Ovary (tissue), 3 donors: ENCODE data around the gene IGF1R.

Experiments used
- CTCF ChIP-seq, 3 donors: fragments of 450-650 bp in 2 of 3; fragments of 200-600 bp in 1 of 3; IDR thresholded peaks; one replicate each; pipeline versions ENCODE4 v1.5.1 to v1.8.0; 2016 to 2022; ENCODE audit warnings: antibody characterized with exemption in 3 of 3, mild to moderate bottlenecking in 1 of 3
- EP300 ChIP-seq: sonication (generic); formaldehyde crosslinking; IDR thresholded peaks from one replicate; pipeline ENCODE4 v1.6.1; 2017; ENCODE audit warnings: antibody characterized with exemption
- POLR2A ChIP-seq: fragments of 450-650 bp; IDR thresholded peaks from one replicate; pipeline ENCODE4 v1.6.1; 2017; ENCODE audit warnings: antibody characterized with exemption, mild to moderate bottlenecking, moderate library complexity
- donor health status: DM: no; HTN: no; CAD: no.

GRCh38 chr15:98883478-98883877 lies 235.1 kb downstream of the IGF1R start:
- TF ChIP-seq CTCF (IDR thresholded peaks at IDR 0.05) (no peak), EP300 (no peak), POLR2A (no peak)
